SK-N-SH treated with all-trans-retinoic acid at 6 μM for 48 hours (cell line): ENCODE results near the gene SH3TC1.

ENCODE experiments used
- ATAC-seq: fragments of 200-7000 bp; cut with Tn5 transposase; 3 replicates; pipeline ENCODE4 v1.9.1; 2020; ENCODE audit warnings: mild to moderate bottlenecking, moderate library complexity
- ARNTL ChIP-seq: fragments of 450-650 bp; formaldehyde crosslinking; IDR thresholded peaks from 2 replicates; pipeline ENCODE4 v1.5.0; 2020; ENCODE audit warnings: low read depth, mild to moderate bottlenecking, moderate library complexity, borderline replicate concordance
- CSDC2 ChIP-seq: fragments of 250-450 bp; sonication (Bioruptor Pico); IDR thresholded peaks from 2 replicates; pipeline ENCODE4 v1.5.0; 2020; ENCODE audit warnings: mild to moderate bottlenecking, moderate library complexity
- ESRRG ChIP-seq: fragments of 250-450 bp; sonication (Bioruptor Pico); IDR thresholded peaks from 2 replicates; pipeline ENCODE4 v1.6.1; 2021; ENCODE audit warnings: mild to moderate bottlenecking
- GLIS3 ChIP-seq: fragments of 250-450 bp; sonication (Bioruptor Pico); IDR thresholded peaks from 2 replicates; pipeline ENCODE4 v1.5.0; 2020; ENCODE audit warnings: mild to moderate bottlenecking, moderate library complexity
- POU6F1 ChIP-seq: fragments of 250-450 bp; sonication (Bioruptor Pico); IDR thresholded peaks from 2 replicates; pipeline ENCODE4 v1.8.0; 2021; ENCODE audit warnings: low read depth, mild to moderate bottlenecking, moderate library complexity, borderline replicate concordance
- PPARA ChIP-seq: fragments of 250-450 bp; sonication (Bioruptor Pico); IDR thresholded peaks from 2 replicates; pipeline ENCODE4 v1.5.0; 2020; ENCODE audit warnings: mild to moderate bottlenecking, borderline replicate concordance
- RARB ChIP-seq: fragments of 250-450 bp; sonication (Bioruptor Pico); IDR thresholded peaks from 2 replicates; pipeline ENCODE4 v1.8.0; 2021; ENCODE audit warnings: mild to moderate bottlenecking, moderate library complexity
- SNAI2 ChIP-seq: fragments of 250-450 bp; sonication (Bioruptor Pico); IDR thresholded peaks from 2 replicates; pipeline ENCODE4 v1.5.0; 2020; ENCODE audit warnings: mild to moderate bottlenecking, moderate library complexity
- TCF4 ChIP-seq: fragments of 250-450 bp; sonication (Bioruptor Pico); IDR thresholded peaks from 2 replicates; pipeline ENCODE4 v1.8.0; 2021; ENCODE audit warnings: mild to moderate bottlenecking, moderate library complexity, borderline replicate concordance
- TOX ChIP-seq: fragments of 250-450 bp; sonication (Bioruptor Pico); IDR thresholded peaks from 2 replicates; pipeline ENCODE4 v1.8.0; 2021; ENCODE audit warnings: mild to moderate bottlenecking, moderate library complexity, borderline replicate concordance
- ZC3H10 ChIP-seq: fragments of 250-450 bp; sonication (Bioruptor Pico); IDR thresholded peaks from 2 replicates; pipeline ENCODE4 v1.5.1; 2021; ENCODE audit warnings: mild to moderate bottlenecking, moderate library complexity
- ZFP3 ChIP-seq: fragments of 250-450 bp; sonication (Bioruptor Pico); IDR thresholded peaks from 2 replicates; pipeline ENCODE4 v1.5.0; 2020; ENCODE audit warnings: mild to moderate bottlenecking, moderate library complexity
- ZFP30 ChIP-seq: fragments of 450-650 bp; formaldehyde crosslinking; IDR thresholded peaks from 2 replicates; pipeline ENCODE4 v1.5.0; 2022; ENCODE audit warnings: mild to moderate bottlenecking, moderate library complexity
- ZNF565 ChIP-seq: fragments of 450-650 bp; formaldehyde crosslinking; conservative IDR thresholded peaks from 2 replicates; pipeline ENCODE4 v1.5.0; 2020; ENCODE audit warnings: low read depth, mild to moderate bottlenecking, moderate library complexity
- ZNF70 ChIP-seq: fragments of 450-650 bp; formaldehyde crosslinking; IDR thresholded peaks from 2 replicates; pipeline ENCODE4 v1.5.0; 2020; ENCODE audit warnings: mild to moderate bottlenecking, moderate library complexity
- ZNF8 ChIP-seq: fragments of 450-650 bp; formaldehyde crosslinking; IDR thresholded peaks from 2 replicates; pipeline ENCODE4 v1.5.0; 2020; ENCODE audit warnings: mild to moderate bottlenecking, moderate library complexity
- TF ChIP-seq, protein P1 (sequence below): fragments of 250-450 bp; sonication (Bioruptor Pico); IDR thresholded peaks from 2 replicates; pipeline ENCODE4 v1.8.0; 2020; ENCODE audit warnings: mild to moderate bottlenecking, moderate library complexity, borderline replicate concordance
- TF ChIP-seq, protein P2 (sequence below): fragments of 250-450 bp; sonication (Bioruptor Pico); IDR thresholded peaks from 2 replicates; pipeline ENCODE4 v1.5.1; 2021; ENCODE audit warnings: mild to moderate bottlenecking, moderate library complexity
- TF ChIP-seq, protein P3 (sequence below): fragments of 250-450 bp; sonication (Bioruptor Pico); IDR thresholded peaks from 2 replicates; pipeline ENCODE4 v1.5.0; 2020; ENCODE audit warnings: mild to moderate bottlenecking, moderate library complexity

The SH3TC1 gene

DNA sequence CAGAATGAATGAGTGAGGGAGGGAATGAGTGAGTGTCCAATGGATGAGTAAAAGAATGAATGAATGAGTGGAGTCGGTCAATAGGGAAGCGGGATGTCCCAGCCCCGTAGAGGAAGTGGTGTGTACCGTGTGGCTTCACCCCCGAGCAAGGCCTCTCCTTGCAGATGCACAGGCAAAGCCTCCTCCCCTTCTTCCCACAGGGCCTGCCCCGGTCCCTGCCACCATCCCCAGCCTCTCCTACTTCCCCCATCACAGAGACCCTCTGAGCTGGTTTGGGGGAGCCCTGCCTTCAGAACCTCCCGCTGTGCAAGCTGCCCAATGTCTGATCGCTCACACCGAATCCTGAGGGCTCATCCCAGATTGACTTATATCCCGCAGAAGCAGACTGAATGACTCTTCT lies 84.1 kb downstream of the SH3TC1 start:
- ATAC-seq: no peak
- TF ChIP-seq TOX (CRISPR knock-in tag): no peak
- TF ChIP-seq SNAI2 (CRISPR knock-in tag): no peak
- no peak for TF ChIP-seq ZFP3 (CRISPR knock-in tag)
- TF ChIP-seq CSDC2 (CRISPR knock-in tag): no peak
- no peak for TF ChIP-seq PPARA (CRISPR knock-in tag)
- TF ChIP-seq ZFP30 (CRISPR knock-in tag): no peak
- no peak for TF ChIP-seq ZNF70 (CRISPR knock-in tag)
- no peak for TF ChIP-seq RARB (CRISPR knock-in tag)
- TF ChIP-seq ZNF565: no peak
- TF ChIP-seq, protein P1, sequence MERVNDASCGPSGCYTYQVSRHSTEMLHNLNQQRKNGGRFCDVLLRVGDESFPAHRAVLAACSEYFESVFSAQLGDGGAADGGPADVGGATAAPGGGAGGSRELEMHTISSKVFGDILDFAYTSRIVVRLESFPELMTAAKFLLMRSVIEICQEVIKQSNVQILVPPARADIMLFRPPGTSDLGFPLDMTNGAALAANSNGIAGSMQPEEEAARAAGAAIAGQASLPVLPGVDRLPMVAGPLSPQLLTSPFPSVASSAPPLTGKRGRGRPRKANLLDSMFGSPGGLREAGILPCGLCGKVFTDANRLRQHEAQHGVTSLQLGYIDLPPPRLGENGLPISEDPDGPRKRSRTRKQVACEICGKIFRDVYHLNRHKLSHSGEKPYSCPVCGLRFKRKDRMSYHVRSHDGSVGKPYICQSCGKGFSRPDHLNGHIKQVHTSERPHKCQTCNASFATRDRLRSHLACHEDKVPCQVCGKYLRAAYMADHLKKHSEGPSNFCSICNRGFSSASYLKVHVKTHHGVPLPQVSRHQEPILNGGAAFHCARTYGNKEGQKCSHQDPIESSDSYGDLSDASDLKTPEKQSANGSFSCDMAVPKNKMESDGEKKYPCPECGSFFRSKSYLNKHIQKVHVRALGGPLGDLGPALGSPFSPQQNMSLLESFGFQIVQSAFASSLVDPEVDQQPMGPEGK (CRISPR knock-in tag): no peak
- TF ChIP-seq ESRRG (CRISPR knock-in tag): no peak
- no peak for TF ChIP-seq GLIS3 (CRISPR knock-in tag)
- TF ChIP-seq ARNTL (CRISPR knock-in tag): no peak
- no peak for TF ChIP-seq ZNF8 (CRISPR knock-in tag)
- TF ChIP-seq, protein P2, sequence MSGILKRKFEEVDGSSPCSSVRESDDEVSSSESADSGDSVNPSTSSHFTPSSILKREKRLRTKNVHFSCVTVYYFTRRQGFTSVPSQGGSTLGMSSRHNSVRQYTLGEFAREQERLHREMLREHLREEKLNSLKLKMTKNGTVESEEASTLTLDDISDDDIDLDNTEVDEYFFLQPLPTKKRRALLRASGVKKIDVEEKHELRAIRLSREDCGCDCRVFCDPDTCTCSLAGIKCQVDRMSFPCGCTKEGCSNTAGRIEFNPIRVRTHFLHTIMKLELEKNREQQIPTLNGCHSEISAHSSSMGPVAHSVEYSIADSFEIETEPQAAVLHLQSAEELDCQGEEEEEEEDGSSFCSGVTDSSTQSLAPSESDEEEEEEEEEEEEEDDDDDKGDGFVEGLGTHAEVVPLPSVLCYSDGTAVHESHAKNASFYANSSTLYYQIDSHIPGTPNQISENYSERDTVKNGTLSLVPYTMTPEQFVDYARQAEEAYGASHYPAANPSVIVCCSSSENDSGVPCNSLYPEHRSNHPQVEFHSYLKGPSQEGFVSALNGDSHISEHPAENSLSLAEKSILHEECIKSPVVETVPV (CRISPR knock-in tag): no peak

DNA sequence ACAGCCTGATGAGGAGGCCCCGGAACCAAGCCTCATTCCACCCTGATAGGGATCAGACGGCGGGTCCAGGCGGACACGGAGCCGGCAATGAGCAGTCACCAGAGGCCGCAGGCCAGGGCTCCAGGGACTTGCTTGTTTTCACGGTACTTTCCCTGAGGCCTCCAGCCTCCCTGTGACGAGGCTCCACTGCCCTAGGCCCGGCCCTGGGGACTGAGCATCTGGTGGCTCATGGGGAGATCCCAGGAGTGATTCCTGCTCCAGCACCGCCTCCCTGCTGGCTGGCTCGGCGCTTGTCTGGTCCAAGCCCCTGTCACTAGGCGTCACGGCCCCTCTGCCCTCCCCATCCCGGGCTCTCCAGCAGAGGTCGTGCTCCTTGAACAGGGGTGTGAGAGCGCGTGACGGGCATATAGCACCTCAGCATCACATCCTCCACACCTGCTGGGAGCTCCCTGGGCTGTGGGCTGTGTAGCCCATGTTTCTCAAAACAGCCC lies 84.6 kb downstream of the SH3TC1 start:
- ATAC-seq: no peak
- TF ChIP-seq, protein P1 (CRISPR knock-in tag): no peak
- TF ChIP-seq ESRRG (CRISPR knock-in tag): no peak
- TF ChIP-seq POU6F1: no peak
- TF ChIP-seq CSDC2 (CRISPR knock-in tag): no peak
- TF ChIP-seq ZNF8 (CRISPR knock-in tag): no peak
- TF ChIP-seq ZNF565: no peak
- TF ChIP-seq, protein P2 (CRISPR knock-in tag): no peak
- TF ChIP-seq RARB (CRISPR knock-in tag): no peak
- no peak for TF ChIP-seq PPARA (CRISPR knock-in tag)
- TF ChIP-seq, protein P3, sequence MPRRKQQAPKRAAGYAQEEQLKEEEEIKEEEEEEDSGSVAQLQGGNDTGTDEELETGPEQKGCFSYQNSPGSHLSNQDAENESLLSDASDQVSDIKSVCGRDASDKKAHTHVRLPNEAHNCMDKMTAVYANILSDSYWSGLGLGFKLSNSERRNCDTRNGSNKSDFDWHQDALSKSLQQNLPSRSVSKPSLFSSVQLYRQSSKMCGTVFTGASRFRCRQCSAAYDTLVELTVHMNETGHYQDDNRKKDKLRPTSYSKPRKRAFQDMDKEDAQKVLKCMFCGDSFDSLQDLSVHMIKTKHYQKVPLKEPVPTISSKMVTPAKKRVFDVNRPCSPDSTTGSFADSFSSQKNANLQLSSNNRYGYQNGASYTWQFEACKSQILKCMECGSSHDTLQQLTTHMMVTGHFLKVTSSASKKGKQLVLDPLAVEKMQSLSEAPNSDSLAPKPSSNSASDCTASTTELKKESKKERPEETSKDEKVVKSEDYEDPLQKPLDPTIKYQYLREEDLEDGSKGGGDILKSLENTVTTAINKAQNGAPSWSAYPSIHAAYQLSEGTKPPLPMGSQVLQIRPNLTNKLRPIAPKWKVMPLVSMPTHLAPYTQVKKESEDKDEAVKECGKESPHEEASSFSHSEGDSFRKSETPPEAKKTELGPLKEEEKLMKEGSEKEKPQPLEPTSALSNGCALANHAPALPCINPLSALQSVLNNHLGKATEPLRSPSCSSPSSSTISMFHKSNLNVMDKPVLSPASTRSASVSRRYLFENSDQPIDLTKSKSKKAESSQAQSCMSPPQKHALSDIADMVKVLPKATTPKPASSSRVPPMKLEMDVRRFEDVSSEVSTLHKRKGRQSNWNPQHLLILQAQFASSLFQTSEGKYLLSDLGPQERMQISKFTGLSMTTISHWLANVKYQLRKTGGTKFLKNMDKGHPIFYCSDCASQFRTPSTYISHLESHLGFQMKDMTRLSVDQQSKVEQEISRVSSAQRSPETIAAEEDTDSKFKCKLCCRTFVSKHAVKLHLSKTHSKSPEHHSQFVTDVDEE (CRISPR knock-in tag): no peak

- ATAC-seq: no peak
- TF ChIP-seq ZC3H10 (CRISPR knock-in tag) (no peak), ARNTL (CRISPR knock-in tag) (no peak), GLIS3 (CRISPR knock-in tag) (no peak), TCF4 (CRISPR knock-in tag) (no peak), ZNF8 (CRISPR knock-in tag) (no peak), ESRRG (CRISPR knock-in tag) (no peak), RARB (CRISPR knock-in tag) (no peak), ZNF565 (no peak)
- TF ChIP-seq, protein P3 (CRISPR knock-in tag): no peak
- TF ChIP-seq, protein P2 (CRISPR knock-in tag): no peak
Observed at GRCh38 chr4:8284391-8284790, 85.3 kb downstream of the SH3TC1 start.
